A673 (cell line): ENCODE data around the gene B4GALT5. TPM values are rescaled to one million over a fixed set of nuclear protein-coding genes. Genes with fewer than 3 reads are reported as not detected.
"Not testable (repeated sequence)": the region's sequence is repeated elsewhere in the genome, so short reads cannot be mapped to it uniquely, and the experiment has no call there.

ENCODE experiments used
- BruUV-seq: library from RNA; stranded (reverse); fragments of 400-500 nt; replicated peaks from 2 replicates; lab custom pipeline; 2021; lab: Mats Ljungman, UMichigan
- CTCF ChIA-PET: fragments of 300-600 bp; sonication (Branson Sonifier 250); formaldehyde crosslinking; loops from one replicate; lab custom pipeline; 2022; ENCODE audit warnings: antibody characterized with exemption; lab: Charles Lee
- POLR2A ChIA-PET: fragments of 300-600 bp; sonication (Branson Sonifier 250); formaldehyde crosslinking; loops from one replicate; lab custom pipeline; 2022; ENCODE audit warnings: antibody characterized with exemption; ENCODE audit not compliant: low non-redundant PET; lab: Charles Lee
- DNase-seq: peaks from one replicate; pipeline ENCODE4 v3.0.0-alpha.2; 2015; ENCODE audit warnings: low spot score
- H3K27ac ChIP-seq: fragments of 200-600 bp; sonication (generic); 2 replicates; pipeline ENCODE4 v1.5.1; 2016; ENCODE audit warnings: mixed run types, low read depth, mild to moderate bottlenecking, mixed read lengths, antibody characterized with exemption, low read length; ENCODE audit not compliant: poor library complexity, severe bottlenecking
- H3K27me3 ChIP-seq: fragments of 200-600 bp; sonication (generic); replicated peaks from 2 replicates; pipeline ENCODE4 v1.6.1; 2017; ENCODE audit warnings: mixed run types, low read depth, mild to moderate bottlenecking, mixed read lengths, antibody characterized with exemption, low read length; ENCODE audit not compliant: insufficient read depth, poor library complexity
- H3K36me3 ChIP-seq: fragments of 200-600 bp; sonication (generic); 2 replicates; pipeline ENCODE4 v1.6.1; 2016; ENCODE audit warnings: mixed run types, mild to moderate bottlenecking, mixed read lengths, antibody characterized with exemption, low read length; ENCODE audit not compliant: insufficient read depth, poor library complexity, severe bottlenecking
- H3K4me1 ChIP-seq: fragments of 200-600 bp; sonication (generic); 2 replicates; pipeline ENCODE4 v1.6.1; 2017; ENCODE audit warnings: mixed run types, mild to moderate bottlenecking, mixed read lengths, antibody characterized with exemption, low read length; ENCODE audit not compliant: insufficient read depth, poor library complexity, severe bottlenecking
- H3K4me3 ChIP-seq: fragments of 200-600 bp; sonication (generic); 2 replicates; pipeline ENCODE4 v1.5.1; 2016; ENCODE audit warnings: low read depth, mixed run types, mild to moderate bottlenecking, mixed read lengths, low read length; ENCODE audit not compliant: poor library complexity, severe bottlenecking
- H3K9me3 ChIP-seq: fragments of 200-600 bp; sonication (generic); 2 replicates; pipeline ENCODE4 v1.6.1; 2016; ENCODE audit warnings: mixed run types, low read depth, mild to moderate bottlenecking, mixed read lengths, antibody characterized with exemption, low read length; ENCODE audit not compliant: poor library complexity, severe bottlenecking
- CTCF ChIP-seq: fragments of 300-800, 200-600 bp; sonication (generic); conservative IDR thresholded peaks from 2 replicates; pipeline ENCODE4 v1.5.1; 2017; ENCODE audit warnings: low read depth, mild to moderate bottlenecking, antibody characterized with exemption, low read length, moderate library complexity, mixed read lengths
- EZH2 ChIP-seq: fragments of 200-600 bp; sonication (generic); IDR thresholded peaks from 2 replicates; pipeline ENCODE4 v1.6.1; 2017; ENCODE audit warnings: borderline replicate concordance, low read depth, mild to moderate bottlenecking, mixed read lengths, antibody characterized with exemption, low read length; ENCODE audit not compliant: poor library complexity, severe bottlenecking
- intact Hi-C: fragments of 100-400 bp; cut with micrococcal nuclease; formaldehyde crosslinking; loops from one replicate; pipeline ENCODE4 v1.10.0; 2022; ENCODE audit not compliant: unreplicated experiment
- total RNA-seq: library from RNA; stranded (reverse); gene quantifications from 2 replicates; pipeline ENCODE4 v1.2.3, GENCODE V29; 2021

B4GALT5 gene
- total RNA-seq, 1 experiment from 2014 or later = 78.0 TPM

- H3K4me3 ChIP-seq = no peak overlapping the region
- DNase-seq = no peak
- H3K36me3 ChIP-seq = no peaks in the 10 kb centered on the region
- POLR2A ChIA-PET = interaction anchor here (0.6 kb wide), 1 partner anchor 82 kb away, joined by 10 read pairs; no protein-coding TSS in a partner anchor
- BruUV-seq = no TSS peak
- no peak overlapping the region for H3K27ac ChIP-seq
- H3K9me3 ChIP-seq = no peaks in the 10 kb centered on the region
- H3K27me3 ChIP-seq = no peaks in the 10 kb centered on the region
- TF ChIP-seq EZH2 (no peak), CTCF (no peak)
- no peaks in the 10 kb centered on the region for H3K4me1 ChIP-seq
- CTCF ChIA-PET = no interaction called here
- intact Hi-C loops = no loop called here
Measured at GRCh38 chr20:49727478-49727877, 13.8 kb upstream of the B4GALT5 start.

GRCh38 chr20:49725694-49726093 is 12.0 kb upstream of the B4GALT5 start:
- no peaks in the 10 kb centered on the region for H3K4me1 ChIP-seq
- no peak for TF ChIP-seq CTCF
- TF ChIP-seq EZH2 = no peak
- H3K27ac ChIP-seq = no peak overlapping the region
- BruUV-seq = no TSS peak
- no peaks in the 10 kb centered on the region for H3K36me3 ChIP-seq
- H3K9me3 ChIP-seq = no peaks in the 10 kb centered on the region
- POLR2A ChIA-PET = no interaction called here
- DNase-seq = no peak
- H3K27me3 ChIP-seq = no peaks in the 10 kb centered on the region
- H3K4me3 ChIP-seq = no peak overlapping the region
- CTCF ChIA-PET = no interaction called here
- intact Hi-C loops = no loop called here

GRCh38 chr20:49725224-49725606 is 11.5 kb upstream of the B4GALT5 start:
- CTCF ChIA-PET, H3K4me3 ChIP-seq, H3K27me3 ChIP-seq, intact Hi-C loops, H3K36me3 ChIP-seq, BruUV-seq, H3K4me1 ChIP-seq, H3K27ac ChIP-seq, DNase-seq, POLR2A ChIA-PET, H3K9me3 ChIP-seq: not testable (repeated sequence)

- intact Hi-C loops = no loop called here
- no peaks in the 10 kb centered on the region for H3K4me1 ChIP-seq
- H3K27ac ChIP-seq = no peak overlapping the region
- H3K36me3 ChIP-seq = no peaks in the 10 kb centered on the region
- no TSS peak for BruUV-seq
- no peaks in the 10 kb centered on the region for H3K27me3 ChIP-seq
- H3K9me3 ChIP-seq = no peaks in the 10 kb centered on the region
- no peak overlapping the region for H3K4me3 ChIP-seq
- DNase-seq = no peak
- POLR2A ChIA-PET = no interaction called here
- CTCF ChIA-PET = no interaction called here
- TF ChIP-seq CTCF (no peak), EZH2 (no peak)
Measured at GRCh38 chr20:49724408-49725223, 10.9 kb upstream of the B4GALT5 start.

GRCh38 chr20:49723758-49724157 is 10.1 kb upstream of the B4GALT5 start:
- POLR2A ChIA-PET, CTCF ChIA-PET, intact Hi-C loops: not testable (repeated sequence)

More at GRCh38 chr20:49723758-49724157, 10.1 kb upstream of the B4GALT5 start:
- not testable (repeated sequence) for H3K4me3 ChIP-seq, BruUV-seq, H3K27me3 ChIP-seq, DNase-seq, H3K4me1 ChIP-seq, H3K9me3 ChIP-seq, H3K27ac ChIP-seq, H3K36me3 ChIP-seq
